DND-41 (cell line): ENCODE results near the gene OLFM3.

Source experiments
- EZH2 ChIP-seq: IDR thresholded peaks from 3 replicates; pipeline ENCODE4 v1.6.1; 2012; ENCODE audit warnings: borderline replicate concordance, low read depth, mild to moderate bottlenecking, moderate library complexity, low read length, inconsistent platforms; ENCODE audit not compliant: severe bottlenecking
- TF ChIP-seq, protein P1 (sequence below): IDR thresholded peaks from 2 replicates; pipeline ENCODE4 v1.5.1; 2012; ENCODE audit warnings: borderline replicate concordance, low read length, moderate library complexity, mild to moderate bottlenecking; ENCODE audit not compliant: poor library complexity, severe bottlenecking; ENCODE audit errors: extremely low read depth

DNA sequence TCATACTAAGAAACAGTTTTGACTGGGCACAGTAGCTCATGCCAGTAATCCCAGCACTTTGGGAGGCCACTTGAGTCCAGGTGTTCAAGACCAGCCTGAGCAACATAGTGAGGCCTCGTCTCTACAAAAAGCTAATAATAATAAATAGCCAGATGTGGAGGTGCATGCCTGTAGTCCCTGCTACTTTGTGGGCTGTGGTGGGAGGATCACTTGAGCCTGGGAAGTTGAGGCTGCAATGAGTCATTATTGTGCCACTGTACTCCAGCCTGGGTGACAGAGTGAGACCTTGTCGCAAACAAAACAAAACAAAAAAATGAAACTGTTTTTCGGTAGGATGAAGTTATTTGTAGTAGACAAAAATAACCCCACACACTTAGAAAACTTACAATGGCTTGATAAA lies 19.0 kb upstream of the OLFM3 start:
- TF ChIP-seq, protein P1, sequence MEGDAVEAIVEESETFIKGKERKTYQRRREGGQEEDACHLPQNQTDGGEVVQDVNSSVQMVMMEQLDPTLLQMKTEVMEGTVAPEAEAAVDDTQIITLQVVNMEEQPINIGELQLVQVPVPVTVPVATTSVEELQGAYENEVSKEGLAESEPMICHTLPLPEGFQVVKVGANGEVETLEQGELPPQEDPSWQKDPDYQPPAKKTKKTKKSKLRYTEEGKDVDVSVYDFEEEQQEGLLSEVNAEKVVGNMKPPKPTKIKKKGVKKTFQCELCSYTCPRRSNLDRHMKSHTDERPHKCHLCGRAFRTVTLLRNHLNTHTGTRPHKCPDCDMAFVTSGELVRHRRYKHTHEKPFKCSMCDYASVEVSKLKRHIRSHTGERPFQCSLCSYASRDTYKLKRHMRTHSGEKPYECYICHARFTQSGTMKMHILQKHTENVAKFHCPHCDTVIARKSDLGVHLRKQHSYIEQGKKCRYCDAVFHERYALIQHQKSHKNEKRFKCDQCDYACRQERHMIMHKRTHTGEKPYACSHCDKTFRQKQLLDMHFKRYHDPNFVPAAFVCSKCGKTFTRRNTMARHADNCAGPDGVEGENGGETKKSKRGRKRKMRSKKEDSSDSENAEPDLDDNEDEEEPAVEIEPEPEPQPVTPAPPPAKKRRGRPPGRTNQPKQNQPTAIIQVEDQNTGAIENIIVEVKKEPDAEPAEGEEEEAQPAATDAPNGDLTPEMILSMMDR, result no peak
- TF ChIP-seq EZH2, result no peak
